HG03045 (cell line): ENCODE data around the gene DDT.
"Not testable (repeated sequence)": the region's sequence is repeated elsewhere in the genome, so short reads cannot be mapped to it uniquely, and the experiment has no call there.

Source experiments
- ATAC-seq: cut with Tn5 transposase; IDR thresholded peaks from one replicate; pipeline ENCODE4 v1.9.1; 2021; ENCODE audit warnings: mild to moderate bottlenecking, moderate library complexity; ENCODE audit not compliant: unreplicated experiment

Gene DDT

GRCh38 chr22:23993080-23993479, 18.8 kb upstream of the DDT start:
- ATAC-seq, result not testable (repeated sequence)

GRCh38 chr22:23989583-23990244, 15.5 kb upstream of the DDT start:
- not testable (repeated sequence) for ATAC-seq

GRCh38 chr22:23986538-23987178, 12.4 kb upstream of the DDT start:
- ATAC-seq, result not testable (repeated sequence)

GRCh38 chr22:23986089-23986488, 11.8 kb upstream of the DDT start:
- ATAC-seq, result not testable (repeated sequence)

GRCh38 chr22:23984430-23984829, 10.2 kb upstream of the DDT start:
- no peak for ATAC-seq

GRCh38 chr22:23980567-23980966, 6.3 kb upstream of the DDT start:
- not testable (repeated sequence) for ATAC-seq

GRCh38 chr22:23979557-23980240, 5.5 kb upstream of the DDT start, which contains the start of gene GSTT2:
Gene GSTT2 (plus strand): TSS chr22:23980134.
- ATAC-seq, result not testable (repeated sequence)

GRCh38 chr22:23977304-23977703, 3.1 kb upstream of the DDT start:
- ATAC-seq, result not testable (repeated sequence)

GRCh38 chr22:23974836-23975352, 653 bp upstream of the DDT start:
- ATAC-seq, result peak; percentile 30

- not testable (repeated sequence) for ATAC-seq
These were observed 2.3 kb downstream of the DDT start for GRCh38 chr22:23971927-23972326.

GRCh38 chr22:23970816-23971486, 3.3 kb downstream of the DDT start:
- no peak for ATAC-seq

- no peak for ATAC-seq
These were observed 4.0 kb downstream of the DDT start for GRCh38 chr22:23970201-23970641.

- no peak for ATAC-seq
These were observed 5.2 kb downstream of the DDT start for GRCh38 chr22:23969071-23969470.

- peak; percentile 88 for ATAC-seq
These were observed 7.7 kb downstream of the DDT start, which contains the start of gene DDTL for GRCh38 chr22:23966568-23966967. Gene DDTL (plus strand): TSS chr22:23966888. CDS start chr22:23966915, 27 bp downstream.

GRCh38 chr22:23966094-23966493, 8.1 kb downstream of the DDT start:
- peak; percentile 22 for ATAC-seq

- not testable (repeated sequence) for ATAC-seq
These were observed 13.0 kb downstream of the DDT start, which contains the start of gene GSTT2B for GRCh38 chr22:23961084-23961771. Gene GSTT2B (minus strand): TSS chr22:23961195. CDS start chr22:23961131, 64 bp downstream.

- ATAC-seq, result not testable (repeated sequence)
These were observed 17.8 kb downstream of the DDT start for GRCh38 chr22:23956301-23956900.

GRCh38 chr22:23955886-23956285, 18.4 kb downstream of the DDT start:
- ATAC-seq, result not testable (repeated sequence)

GRCh38 chr22:23954991-23955305, 19.3 kb downstream of the DDT start:
- ATAC-seq, result not testable (repeated sequence)
